Dermis microvascular lymphatic vessel endothelial cell (primary cell): ENCODE measurements around the gene OTOF. TPM values are rescaled to one million over a fixed set of nuclear protein-coding genes. Genes with fewer than 3 reads are reported as not detected.

Experiments used
- DNase-seq, 2 donors: peaks; one replicate each; pipeline versions ENCODE4 v3.0.0 to v3.0.0-alpha.2; 2010; ENCODE audit warnings: low read depth in 2 of 2
- total RNA-seq: library from RNA; depleted of rRNA; stranded (reverse); fragments of >200 nt; gene quantifications from 2 replicates; pipeline ENCODE4 v1.2.1, GENCODE V29; 2014

OTOF gene
- total RNA-seq, 1 donor from 2014 or later = 20.8 TPM

GRCh38 chr2:26465981-26466471, 11.9 kb downstream of the OTOF start:
- no peak for DNase-seq

GRCh38 chr2:26465266-26465925, 12.5 kb downstream of the OTOF start:
- no peak for DNase-seq

GRCh38 chr2:26464390-26465265, 13.3 kb downstream of the OTOF start:
- no peak for DNase-seq

GRCh38 chr2:26463244-26464192, 14.4 kb downstream of the OTOF start:
- DNase-seq = no peak

- peak; percentile 50 to 63 for DNase-seq
These were observed 15.2 kb downstream of the OTOF start for GRCh38 chr2:26462511-26463243.

GRCh38 chr2:26462100-26462499, 15.8 kb downstream of the OTOF start:
- no peak for DNase-seq

- DNase-seq = no peak
These were observed 16.3 kb downstream of the OTOF start for GRCh38 chr2:26461601-26462023.

GRCh38 chr2:26460613-26461031, 17.3 kb downstream of the OTOF start:
- no peak for DNase-seq

GRCh38 chr2:26459991-26460612, 17.8 kb downstream of the OTOF start:
- no peak for DNase-seq

GRCh38 chr2:26458365-26459042, 19.4 kb downstream of the OTOF start:
- no peak for DNase-seq

GRCh38 chr2:26457695-26458364, 20.1 kb downstream of the OTOF start:
- DNase-seq = no peak

GRCh38 chr2:26457251-26457666, 20.7 kb downstream of the OTOF start:
- DNase-seq = no peak

- DNase-seq = no peak
These were observed 21.3 kb downstream of the OTOF start for GRCh38 chr2:26456440-26457250.

GRCh38 chr2:26455670-26456439, 22.1 kb downstream of the OTOF start:
- peak; percentile 74 to 80 for DNase-seq

- DNase-seq = no peak
These were observed 22.8 kb downstream of the OTOF start for GRCh38 chr2:26455037-26455669.

GRCh38 chr2:26454561-26455001, 23.3 kb downstream of the OTOF start:
- DNase-seq = no peak
